Measurements from ENCODE around the gene RPL6.
"Not testable (repeated sequence)": the region's sequence is repeated elsewhere in the genome, so short reads cannot be mapped to it uniquely, and the experiment has no call there.

GRCh38 chr12:112389922-112390654 is 19.3 kb downstream of the RPL6 start:
- TF ChIP-seq HNF4A (conservative IDR thresholded peaks at IDR 0.05); CTCF (IDR thresholded peaks at IDR 0.05; ENCODE audit: low read depth, low read length, missing input control); REST (IDR thresholded peaks at IDR 0.05); TAF1 (conservative IDR thresholded peaks at IDR 0.05): not testable (repeated sequence)
